Thyroid gland (tissue), 4 donors: Measurements from ENCODE around the gene ALKBH6.
"Not testable (repeated sequence)": the region's sequence is repeated elsewhere in the genome, so short reads cannot be mapped to it uniquely, and the experiment has no call there.

Experiments
- CTCF ChIP-seq, 6 experiments: fragments of 200-600 bp in 3 of 6; fragments of 450-650 bp in 3 of 6; sonication (generic) in 3 of 6; IDR thresholded peaks; one replicate each; pipeline ENCODE4 v1.5.1; 2016 to 2019; ENCODE audit warnings: antibody characterized with exemption in 6 of 6, mild to moderate bottlenecking in 2 of 6, inconsistent platforms in 1 of 6, moderate library complexity in 1 of 6
- POLR2A ChIP-seq, 2 donors: fragments of 450-650 bp; IDR thresholded peaks; one replicate each; pipeline ENCODE4 v1.6.1; 2017; ENCODE audit warnings: antibody characterized with exemption in 2 of 2, mild to moderate bottlenecking in 2 of 2, moderate library complexity in 1 of 2

GRCh38 chr19:36041092-36041491, 27.1 kb upstream of the ALKBH6 start:
- not testable (repeated sequence) for TF ChIP-seq CTCF, POLR2A (IDR thresholded peaks at IDR 0.05)
